Testis (tissue), 2 donors: ENCODE data around the gene TFCP2L1.

Experiments used
- CTCF ChIP-seq, 3 experiments: fragments of 450-650 bp in 2 of 3; fragments of 200-600 bp in 1 of 3; sonication (generic) in 1 of 3; IDR thresholded peaks; one replicate each; pipeline ENCODE4 v1.5.1; 2016 to 2019; ENCODE audit warnings: antibody characterized with exemption in 3 of 3, mild to moderate bottlenecking in 2 of 3, moderate library complexity in 1 of 3
- POLR2A ChIP-seq: fragments of 450-650 bp; IDR thresholded peaks from one replicate; pipeline ENCODE4 v1.6.1; 2017; ENCODE audit warnings: antibody characterized with exemption, mild to moderate bottlenecking, moderate library complexity

GRCh38 chr2:121185111-121185510, 99.9 kb downstream of the TFCP2L1 start:
- TF ChIP-seq CTCF (IDR thresholded peaks at IDR 0.05) (no peak), POLR2A (no peak)
